Liver (tissue), 9 donors: ENCODE measurements around the gene PITPNC1. TPM values are rescaled to one million over a fixed set of nuclear protein-coding genes. Genes with fewer than 3 reads are reported as not detected.
"Not testable (repeated sequence)": the region's sequence is repeated elsewhere in the genome, so short reads cannot be mapped to it uniquely, and the experiment has no call there.

ENCODE experiments used
- DNase-seq: peaks from one replicate; pipeline ENCODE4 v3.0.0-alpha.2; 2017; ENCODE audit warnings: low spot score
- H3K27ac ChIP-seq, 2 donors: one replicate each; pipeline ENCODE4 v1.7.0; 2013; ENCODE audit warnings: inconsistent platforms in 2 of 2, low read length in 2 of 2, control low read depth in 1 of 2, low read depth in 1 of 2, mild to moderate bottlenecking in 1 of 2
- H3K27me3 ChIP-seq, 4 donors: one replicate each; pipeline versions ENCODE4 v1.6.1 to v1.7.0; 2013; ENCODE audit warnings: low read length in 3 of 4, inconsistent platforms in 1 of 4, mild to moderate bottlenecking in 1 of 4, moderate library complexity in 1 of 4; ENCODE audit not compliant: control insufficient read depth in 4 of 4, insufficient read depth in 4 of 4
- H3K36me3 ChIP-seq, 4 donors: one replicate each; pipeline versions ENCODE4 v1.6.1 to v1.7.0; 2013; ENCODE audit warnings: low read length in 3 of 4, mild to moderate bottlenecking in 3 of 4, low read depth in 1 of 4, moderate library complexity in 1 of 4; ENCODE audit not compliant: control insufficient read depth in 4 of 4, insufficient read depth in 3 of 4
- H3K4me1 ChIP-seq, 4 donors: one replicate each; pipeline versions ENCODE4 v1.6.1 to v1.7.0; 2013; ENCODE audit warnings: low read length in 3 of 4, mild to moderate bottlenecking in 3 of 4, moderate library complexity in 1 of 4; ENCODE audit not compliant: control insufficient read depth in 4 of 4, insufficient read depth in 4 of 4
- H3K4me3 ChIP-seq, 3 donors: one replicate each; pipeline versions ENCODE4 v1.6.1 to v1.7.0; 2013; ENCODE audit warnings: low read length in 3 of 3, control low read depth in 1 of 3, low read depth in 1 of 3, mild to moderate bottlenecking in 1 of 3
- H3K9ac ChIP-seq, 2 donors: one replicate each; pipeline ENCODE4 v1.7.0; 2013; ENCODE audit warnings: low read length in 2 of 2, mild to moderate bottlenecking in 2 of 2, moderate library complexity in 2 of 2, control low read depth in 1 of 2, low read depth in 1 of 2
- H3K9me3 ChIP-seq, 4 donors: one replicate each; pipeline versions ENCODE4 v1.6.1 to v1.7.0; 2013; ENCODE audit warnings: low read length in 3 of 4; ENCODE audit not compliant: control insufficient read depth in 4 of 4
- CTCF ChIP-seq: fragments of 150-350 bp; IDR thresholded peaks from 2 replicates; pipeline ENCODE4 v1.5.1; 2017; ENCODE audit warnings: improper control_type of control experiment, low read depth, low read length; ENCODE audit not compliant: missing input control
- EGR1 ChIP-seq, 2 donors: IDR thresholded peaks; 2 replicates each; pipeline ENCODE4 v1.6.1; 2016 to 2018; ENCODE audit warnings: antibody characterized with exemption in 2 of 2, low read depth in 2 of 2
- FOXA1 ChIP-seq: IDR thresholded peaks from 2 replicates; pipeline ENCODE4 v1.6.1; 2016; ENCODE audit warnings: antibody characterized with exemption
- FOXA2 ChIP-seq: IDR thresholded peaks from 2 replicates; pipeline ENCODE4 v1.6.1; 2016; ENCODE audit warnings: antibody characterized with exemption
- GABPA ChIP-seq, 2 donors: IDR thresholded peaks in 1 of 2; conservative IDR thresholded peaks in 1 of 2; 2 replicates each; pipeline ENCODE4 v1.6.1; 2016; ENCODE audit warnings: antibody characterized with exemption in 2 of 2, mild to moderate bottlenecking in 1 of 2, moderate library complexity in 1 of 2
- HNF4A ChIP-seq, 2 donors: conservative IDR thresholded peaks; 2 replicates each; pipeline ENCODE4 v1.6.1; 2016; ENCODE audit warnings: antibody characterized with exemption in 2 of 2, mild to moderate bottlenecking in 2 of 2
- HNF4G ChIP-seq: IDR thresholded peaks from 2 replicates; pipeline ENCODE4 v1.6.1; 2016; ENCODE audit warnings: antibody characterized with exemption
- JUND ChIP-seq, 2 donors: IDR thresholded peaks; 2 replicates each; pipeline ENCODE4 v1.6.1; 2016; ENCODE audit warnings: antibody characterized with exemption in 2 of 2
- NR2F2 ChIP-seq: IDR thresholded peaks from 2 replicates; pipeline ENCODE4 v1.6.1; 2016; ENCODE audit warnings: antibody characterized with exemption
- RAD21 ChIP-seq, 2 donors: IDR thresholded peaks; 2 replicates each; pipeline ENCODE4 v1.6.1; 2016; ENCODE audit warnings: antibody characterized with exemption in 2 of 2, mild to moderate bottlenecking in 2 of 2
- RXRA ChIP-seq, 2 donors: IDR thresholded peaks; 2 replicates each; pipeline ENCODE4 v1.6.1; 2017 to 2018; ENCODE audit warnings: antibody characterized with exemption in 2 of 2, mild to moderate bottlenecking in 1 of 2
- SP1 ChIP-seq: IDR thresholded peaks from 2 replicates; pipeline ENCODE4 v1.6.1; 2018; ENCODE audit warnings: antibody characterized with exemption, mild to moderate bottlenecking
- TAF1 ChIP-seq: conservative IDR thresholded peaks from 2 replicates; pipeline ENCODE4 v1.6.1; 2016; ENCODE audit warnings: antibody characterized with exemption, mild to moderate bottlenecking
- YY1 ChIP-seq: IDR thresholded peaks from 2 replicates; pipeline ENCODE4 v1.6.1; 2016; ENCODE audit warnings: antibody characterized with exemption, mild to moderate bottlenecking
- WGBS: extraction: QIAGEN DNeasy Blood & Tissue Kit; methylation state at CpG from one replicate; pipeline ENCODE4 v1.1.7; 2013; 5-methylcytosine and 5-hydroxymethylcytosine counted together
- polyA plus RNA-seq, 2 donors: library from polyadenylated mRNA; stranded (reverse) in 1 of 2; unstranded in 1 of 2; fragments of 200-250 nt in 1 of 2; fragments of >200 nt in 1 of 2; fragmentation: Nextera tagmentation in 1 of 2; extraction: Ambion mirVana in 1 of 2; gene quantifications; one replicate each; pipeline versions ENCODE4 v1.2.1 to v1.2.3, GENCODE V29; 2013 to 2015
- total RNA-seq, 2 donors: library from RNA; depleted of rRNA; stranded (reverse); fragments of >200 nt; gene quantifications; one replicate each; pipeline ENCODE4 v1.2.3, GENCODE V29; 2014
- TF ChIP-seq, protein P1 (sequence below): IDR thresholded peaks from 2 replicates; pipeline ENCODE4 v1.6.1; 2016; ENCODE audit warnings: antibody characterized with exemption
- TF ChIP-seq, protein P2 (sequence below): IDR thresholded peaks from 2 replicates; pipeline ENCODE4 v1.6.1; 2016; ENCODE audit warnings: antibody characterized with exemption, mild to moderate bottlenecking
- donor health status: healthy.
- donor health status: healthy.
- donor health status: healthy.
- donor health status: healthy.
- donor health status: healthy.

The PITPNC1 gene
- total and polyA plus RNA-seq, 4 donors = 2.3 to 10.2 (median 5.7) TPM

GRCh38 chr17:67421869-67422273 is 44.8 kb downstream of the PITPNC1 start:
- H3K9ac ChIP-seq = no peak overlapping the region
- peaks cover 0 to 11% (median 3%) of the 10 kb centered on the region in 4 donors for H3K4me1 ChIP-seq
- no peaks in the 10 kb centered on the region for H3K27me3 ChIP-seq
- H3K9me3 ChIP-seq = no peaks in the 10 kb centered on the region
- 67% methylated on average over 3 of the region's 3 CpGs for WGBS
- no peaks in the 10 kb centered on the region for H3K36me3 ChIP-seq
- TF ChIP-seq FOXA1 (no peak), HNF4A (conservative IDR thresholded peaks at IDR 0.05) (no peak), NR2F2 (peak; percentile 64), RAD21 (IDR thresholded peaks at IDR 0.05) (peak in 1 of 2 donors; percentile 17), FOXA2 (no peak), JUND (IDR thresholded peaks at IDR 0.05) (peak in 1 of 2 donors; percentile 54), CTCF (no peak), GABPA (IDR thresholded peaks at IDR 0.05 in 1 of 2, conservative IDR thresholded peaks at IDR 0.05 in 1 of 2) (no peak), TAF1 (no peak), EGR1 (IDR thresholded peaks at IDR 0.05; ENCODE audit: low read depth in 2 of 2) (no peak), HNF4G (no peak), YY1 (no peak), RXRA (IDR thresholded peaks at IDR 0.05) (no peak), SP1 (peak; percentile 23)
- TF ChIP-seq, protein P1, sequence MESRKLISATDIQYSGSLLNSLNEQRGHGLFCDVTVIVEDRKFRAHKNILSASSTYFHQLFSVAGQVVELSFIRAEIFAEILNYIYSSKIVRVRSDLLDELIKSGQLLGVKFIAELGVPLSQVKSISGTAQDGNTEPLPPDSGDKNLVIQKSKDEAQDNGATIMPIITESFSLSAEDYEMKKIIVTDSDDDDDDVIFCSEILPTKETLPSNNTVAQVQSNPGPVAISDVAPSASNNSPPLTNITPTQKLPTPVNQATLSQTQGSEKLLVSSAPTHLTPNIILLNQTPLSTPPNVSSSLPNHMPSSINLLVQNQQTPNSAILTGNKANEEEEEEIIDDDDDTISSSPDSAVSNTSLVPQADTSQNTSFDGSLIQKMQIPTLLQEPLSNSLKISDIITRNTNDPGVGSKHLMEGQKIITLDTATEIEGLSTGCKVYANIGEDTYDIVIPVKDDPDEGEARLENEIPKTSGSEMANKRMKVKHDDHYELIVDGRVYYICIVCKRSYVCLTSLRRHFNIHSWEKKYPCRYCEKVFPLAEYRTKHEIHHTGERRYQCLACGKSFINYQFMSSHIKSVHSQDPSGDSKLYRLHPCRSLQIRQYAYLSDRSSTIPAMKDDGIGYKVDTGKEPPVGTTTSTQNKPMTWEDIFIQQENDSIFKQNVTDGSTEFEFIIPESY = no peak
- TF ChIP-seq, protein P2, sequence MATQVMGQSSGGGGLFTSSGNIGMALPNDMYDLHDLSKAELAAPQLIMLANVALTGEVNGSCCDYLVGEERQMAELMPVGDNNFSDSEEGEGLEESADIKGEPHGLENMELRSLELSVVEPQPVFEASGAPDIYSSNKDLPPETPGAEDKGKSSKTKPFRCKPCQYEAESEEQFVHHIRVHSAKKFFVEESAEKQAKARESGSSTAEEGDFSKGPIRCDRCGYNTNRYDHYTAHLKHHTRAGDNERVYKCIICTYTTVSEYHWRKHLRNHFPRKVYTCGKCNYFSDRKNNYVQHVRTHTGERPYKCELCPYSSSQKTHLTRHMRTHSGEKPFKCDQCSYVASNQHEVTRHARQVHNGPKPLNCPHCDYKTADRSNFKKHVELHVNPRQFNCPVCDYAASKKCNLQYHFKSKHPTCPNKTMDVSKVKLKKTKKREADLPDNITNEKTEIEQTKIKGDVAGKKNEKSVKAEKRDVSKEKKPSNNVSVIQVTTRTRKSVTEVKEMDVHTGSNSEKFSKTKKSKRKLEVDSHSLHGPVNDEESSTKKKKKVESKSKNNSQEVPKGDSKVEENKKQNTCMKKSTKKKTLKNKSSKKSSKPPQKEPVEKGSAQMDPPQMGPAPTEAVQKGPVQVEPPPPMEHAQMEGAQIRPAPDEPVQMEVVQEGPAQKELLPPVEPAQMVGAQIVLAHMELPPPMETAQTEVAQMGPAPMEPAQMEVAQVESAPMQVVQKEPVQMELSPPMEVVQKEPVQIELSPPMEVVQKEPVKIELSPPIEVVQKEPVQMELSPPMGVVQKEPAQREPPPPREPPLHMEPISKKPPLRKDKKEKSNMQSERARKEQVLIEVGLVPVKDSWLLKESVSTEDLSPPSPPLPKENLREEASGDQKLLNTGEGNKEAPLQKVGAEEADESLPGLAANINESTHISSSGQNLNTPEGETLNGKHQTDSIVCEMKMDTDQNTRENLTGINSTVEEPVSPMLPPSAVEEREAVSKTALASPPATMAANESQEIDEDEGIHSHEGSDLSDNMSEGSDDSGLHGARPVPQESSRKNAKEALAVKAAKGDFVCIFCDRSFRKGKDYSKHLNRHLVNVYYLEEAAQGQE = no peak
- peak overlapping the region in 1 of 2 donors; percentile 60 for H3K27ac ChIP-seq
- DNase-seq = no peak
- H3K4me3 ChIP-seq = no peak overlapping the region

DNA sequence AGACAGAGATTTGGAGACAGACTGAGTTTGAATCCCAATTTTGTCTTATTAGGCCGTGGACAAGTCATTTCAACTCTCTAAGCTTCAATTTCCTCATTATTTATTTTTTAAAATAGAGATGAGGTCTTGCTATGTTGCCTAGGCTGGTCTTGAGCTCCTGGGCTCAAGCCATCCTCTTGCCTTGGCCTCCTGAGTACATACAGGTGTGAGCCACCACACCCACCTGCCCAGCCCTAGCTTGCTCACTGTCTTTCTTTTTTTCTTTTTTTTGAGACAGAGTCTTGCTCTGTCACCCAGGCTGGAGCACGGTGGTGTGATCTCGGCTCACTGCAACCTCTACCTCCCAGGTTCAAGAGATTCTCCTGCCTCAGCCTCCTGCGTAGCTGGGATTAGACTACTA is 45.2 kb downstream of the PITPNC1 start:
- peak overlapping the region in 1 of 2 donors; percentile 60 for H3K27ac ChIP-seq
- not testable (repeated sequence) for H3K4me1 ChIP-seq, H3K36me3 ChIP-seq, H3K9me3 ChIP-seq, H3K9ac ChIP-seq, DNase-seq, H3K4me3 ChIP-seq, H3K27me3 ChIP-seq
- 95% methylated on average over 4 of the region's 4 CpGs for WGBS
